Activated naive CD4-positive, alpha-beta T cell (primary cell): ENCODE results near the gene SUPT7L.

ENCODE experiments used
- DNase-seq, 4 experiments: peaks; one replicate each; lab custom pipeline; 2025; lab: John Stamatoyannopoulos, UW

Gene SUPT7L

GRCh38 chr2:27663285-27664153 lies at the start of gene SUPT7L, which contains the start of gene SLC4A1AP:
Gene SUPT7L (minus strand): TSS chr2:27663614. CDS start chr2:27662192, 1,422 bp downstream.
Gene SLC4A1AP (plus strand): TSS chr2:27663889. CDS start chr2:27663915, 26 bp downstream.
- DNase-seq: peak; percentile 39 to 67 (median 57)

GRCh38 chr2:27713201-27713600 lies 49.8 kb upstream of the SUPT7L start:
- DNase-seq: no peak

- DNase-seq: no peak
Measured at GRCh38 chr2:27712522-27712921, 49.1 kb upstream of the SUPT7L start.

GRCh38 chr2:27711804-27712203 lies 48.4 kb upstream of the SUPT7L start:
- DNase-seq: no peak

GRCh38 chr2:27710640-27711430 lies 47.4 kb upstream of the SUPT7L start:
- no peak for DNase-seq

GRCh38 chr2:27709960-27710575 lies 46.7 kb upstream of the SUPT7L start:
- DNase-seq: no peak

- DNase-seq: no peak
Measured at GRCh38 chr2:27709326-27709725, 45.9 kb upstream of the SUPT7L start.

- DNase-seq: no peak
Measured at GRCh38 chr2:27708666-27709065, 45.3 kb upstream of the SUPT7L start.

- no peak for DNase-seq
Measured at GRCh38 chr2:27708257-27708654, 44.8 kb upstream of the SUPT7L start.

- no peak for DNase-seq
Measured at GRCh38 chr2:27707462-27708256, 44.2 kb upstream of the SUPT7L start.

GRCh38 chr2:27705851-27706622 lies 42.6 kb upstream of the SUPT7L start:
- no peak for DNase-seq

- no peak for DNase-seq
Measured at GRCh38 chr2:27704342-27704876, 41.0 kb upstream of the SUPT7L start.

GRCh38 chr2:27703638-27704341 lies 40.4 kb upstream of the SUPT7L start:
- DNase-seq: peak; percentile 57 to 79 (median 66)

GRCh38 chr2:27702302-27702701 lies 38.9 kb upstream of the SUPT7L start:
- DNase-seq: no peak

- no peak for DNase-seq
Measured at GRCh38 chr2:27701676-27702075, 38.3 kb upstream of the SUPT7L start.

- no peak for DNase-seq
Measured at GRCh38 chr2:27697660-27698059, 34.2 kb upstream of the SUPT7L start.

GRCh38 chr2:27690052-27690451 lies 26.6 kb upstream of the SUPT7L start:
- DNase-seq: no peak

- no peak for DNase-seq
Measured at GRCh38 chr2:27689424-27689823, 26.0 kb upstream of the SUPT7L start.

GRCh38 chr2:27687232-27687631 lies 23.8 kb upstream of the SUPT7L start:
- no peak for DNase-seq

GRCh38 chr2:27685577-27685976 lies 22.2 kb upstream of the SUPT7L start:
- DNase-seq: no peak
